Measurements from ENCODE around the gene TENT5A.

The TENT5A gene

DNA sequence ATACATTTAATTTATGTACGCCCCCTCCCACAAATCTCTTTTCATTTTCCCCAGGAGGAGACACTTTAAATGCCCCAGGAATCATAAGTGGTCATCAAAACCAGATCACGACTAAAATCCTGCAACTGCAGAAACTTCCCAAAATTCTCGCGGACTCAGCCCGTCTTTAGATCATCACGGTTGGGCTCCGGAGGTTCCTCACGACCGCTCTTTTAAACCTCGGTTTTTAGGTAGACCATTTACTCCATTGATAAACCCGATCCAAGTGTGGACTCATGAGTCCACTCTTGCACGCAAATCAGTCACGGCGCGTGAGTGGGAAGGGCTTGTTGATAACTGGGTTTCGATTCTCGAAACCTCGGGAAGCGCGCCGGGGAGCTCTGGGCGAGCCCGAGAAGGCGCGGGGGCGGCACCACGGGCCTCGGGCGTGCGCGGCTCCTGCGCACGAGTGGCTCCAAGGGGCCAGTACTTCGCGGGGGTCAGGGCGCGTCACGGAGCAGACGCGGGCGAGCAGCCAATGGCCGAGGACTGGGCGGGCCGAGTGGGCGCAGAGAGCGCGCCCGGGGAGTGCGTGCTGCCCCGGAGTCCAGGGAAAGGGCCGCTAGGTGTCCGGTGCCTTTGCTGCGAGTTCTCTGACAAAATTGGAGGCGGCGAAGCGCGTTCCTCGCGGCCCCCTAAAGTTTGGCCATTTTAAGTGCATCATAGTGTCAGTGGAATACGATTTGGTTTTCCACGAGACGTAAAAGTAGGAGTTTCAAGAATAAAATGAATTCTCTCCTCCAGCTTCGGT lies 635 bp upstream of the TENT5A start (continued):
- TF ChIP-seq ZNF221 (tag by site-specific recombination; IDR thresholded peaks at IDR 0.05; ENCODE audit: borderline replicate concordance), result no peak
- TF ChIP-seq, protein P1, sequence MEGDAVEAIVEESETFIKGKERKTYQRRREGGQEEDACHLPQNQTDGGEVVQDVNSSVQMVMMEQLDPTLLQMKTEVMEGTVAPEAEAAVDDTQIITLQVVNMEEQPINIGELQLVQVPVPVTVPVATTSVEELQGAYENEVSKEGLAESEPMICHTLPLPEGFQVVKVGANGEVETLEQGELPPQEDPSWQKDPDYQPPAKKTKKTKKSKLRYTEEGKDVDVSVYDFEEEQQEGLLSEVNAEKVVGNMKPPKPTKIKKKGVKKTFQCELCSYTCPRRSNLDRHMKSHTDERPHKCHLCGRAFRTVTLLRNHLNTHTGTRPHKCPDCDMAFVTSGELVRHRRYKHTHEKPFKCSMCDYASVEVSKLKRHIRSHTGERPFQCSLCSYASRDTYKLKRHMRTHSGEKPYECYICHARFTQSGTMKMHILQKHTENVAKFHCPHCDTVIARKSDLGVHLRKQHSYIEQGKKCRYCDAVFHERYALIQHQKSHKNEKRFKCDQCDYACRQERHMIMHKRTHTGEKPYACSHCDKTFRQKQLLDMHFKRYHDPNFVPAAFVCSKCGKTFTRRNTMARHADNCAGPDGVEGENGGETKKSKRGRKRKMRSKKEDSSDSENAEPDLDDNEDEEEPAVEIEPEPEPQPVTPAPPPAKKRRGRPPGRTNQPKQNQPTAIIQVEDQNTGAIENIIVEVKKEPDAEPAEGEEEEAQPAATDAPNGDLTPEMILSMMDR (tag by site-specific recombination; IDR thresholded peaks at IDR 0.05), result peak; percentile 67; the same call in 1 of the 2 replicates
- TF ChIP-seq, protein P2, sequence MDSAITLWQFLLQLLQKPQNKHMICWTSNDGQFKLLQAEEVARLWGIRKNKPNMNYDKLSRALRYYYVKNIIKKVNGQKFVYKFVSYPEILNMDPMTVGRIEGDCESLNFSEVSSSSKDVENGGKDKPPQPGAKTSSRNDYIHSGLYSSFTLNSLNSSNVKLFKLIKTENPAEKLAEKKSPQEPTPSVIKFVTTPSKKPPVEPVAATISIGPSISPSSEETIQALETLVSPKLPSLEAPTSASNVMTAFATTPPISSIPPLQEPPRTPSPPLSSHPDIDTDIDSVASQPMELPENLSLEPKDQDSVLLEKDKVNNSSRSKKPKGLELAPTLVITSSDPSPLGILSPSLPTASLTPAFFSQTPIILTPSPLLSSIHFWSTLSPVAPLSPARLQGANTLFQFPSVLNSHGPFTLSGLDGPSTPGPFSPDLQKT (IDR thresholded peaks at IDR 0.05; ENCODE audit: borderline replicate concordance, low read depth, low read length), result no peak
- TF ChIP-seq, protein P3, sequence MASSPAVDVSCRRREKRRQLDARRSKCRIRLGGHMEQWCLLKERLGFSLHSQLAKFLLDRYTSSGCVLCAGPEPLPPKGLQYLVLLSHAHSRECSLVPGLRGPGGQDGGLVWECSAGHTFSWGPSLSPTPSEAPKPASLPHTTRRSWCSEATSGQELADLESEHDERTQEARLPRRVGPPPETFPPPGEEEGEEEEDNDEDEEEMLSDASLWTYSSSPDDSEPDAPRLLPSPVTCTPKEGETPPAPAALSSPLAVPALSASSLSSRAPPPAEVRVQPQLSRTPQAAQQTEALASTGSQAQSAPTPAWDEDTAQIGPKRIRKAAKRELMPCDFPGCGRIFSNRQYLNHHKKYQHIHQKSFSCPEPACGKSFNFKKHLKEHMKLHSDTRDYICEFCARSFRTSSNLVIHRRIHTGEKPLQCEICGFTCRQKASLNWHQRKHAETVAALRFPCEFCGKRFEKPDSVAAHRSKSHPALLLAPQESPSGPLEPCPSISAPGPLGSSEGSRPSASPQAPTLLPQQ (tag by site-specific recombination; IDR thresholded peaks at IDR 0.05), result peak; percentile 64
- no peak for TF ChIP-seq PRDM1 (tag by site-specific recombination; IDR thresholded peaks at IDR 0.05)
- TF ChIP-seq ZBTB21 (tag by site-specific recombination; IDR thresholded peaks at IDR 0.05), result no peak
- no peak for TF ChIP-seq KLF1 (tag by site-specific recombination; IDR thresholded peaks at IDR 0.05)
- TF ChIP-seq ZNF335 (tag by site-specific recombination; conservative IDR thresholded peaks at IDR 0.05), result peak; percentile 75
- no peak for TF ChIP-seq ZNF292 (tag by site-specific recombination; IDR thresholded peaks at IDR 0.05; ENCODE audit: borderline replicate concordance, low read depth)
- TF ChIP-seq, protein P4, sequence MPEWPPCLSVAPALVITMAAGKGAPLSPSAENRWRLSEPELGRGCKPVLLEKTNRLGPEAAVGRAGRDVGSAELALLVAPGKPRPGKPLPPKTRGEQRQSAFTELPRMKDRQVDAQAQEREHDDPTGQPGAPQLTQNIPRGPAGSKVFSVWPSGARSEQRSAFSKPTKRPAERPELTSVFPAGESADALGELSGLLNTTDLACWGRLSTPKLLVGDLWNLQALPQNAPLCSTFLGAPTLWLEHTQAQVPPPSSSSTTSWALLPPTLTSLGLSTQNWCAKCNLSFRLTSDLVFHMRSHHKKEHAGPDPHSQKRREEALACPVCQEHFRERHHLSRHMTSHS (tag by site-specific recombination; IDR thresholded peaks at IDR 0.05), result no peak
- no peak for TF ChIP-seq ZNF747 (tag by site-specific recombination; IDR thresholded peaks at IDR 0.05)
- no peak for TF ChIP-seq ZNF175 (tag by site-specific recombination; IDR thresholded peaks at IDR 0.05)
- no peak for TF ChIP-seq SALL2 (tag by site-specific recombination; IDR thresholded peaks at IDR 0.05; ENCODE audit: borderline replicate concordance)
- TF ChIP-seq GLIS2 (tag by site-specific recombination; IDR thresholded peaks at IDR 0.05), result peak; percentile 95
- TF ChIP-seq ZBTB48 (tag by site-specific recombination; IDR thresholded peaks at IDR 0.05), result peak; percentile 73; the same call in 1 of the 2 replicates
- TF ChIP-seq ZNF660 (tag by site-specific recombination; IDR thresholded peaks at IDR 0.05), result peak; percentile 14; the same call in 1 of the 2 replicates
- TF ChIP-seq ZNF629 (tag by site-specific recombination; IDR thresholded peaks at IDR 0.05), result peak; percentile 41; the same call in 1 of the 2 replicates
- TF ChIP-seq ZNF302 (tag by site-specific recombination; IDR thresholded peaks at IDR 0.05; ENCODE audit: low read depth), result no peak
- TF ChIP-seq MZF1 (tag by site-specific recombination; IDR thresholded peaks at IDR 0.05; ENCODE audit: borderline replicate concordance), result no peak
- no peak for TF ChIP-seq ZNF776 (tag by site-specific recombination; IDR thresholded peaks at IDR 0.05; ENCODE audit: borderline replicate concordance)
- TF ChIP-seq ZNF239 (tag by site-specific recombination; IDR thresholded peaks at IDR 0.05), result no peak
- no peak for TF ChIP-seq HOXA7 (CRISPR knock-in tag; IDR thresholded peaks at IDR 0.05; ENCODE audit: borderline replicate concordance)
- TF ChIP-seq, protein P5, sequence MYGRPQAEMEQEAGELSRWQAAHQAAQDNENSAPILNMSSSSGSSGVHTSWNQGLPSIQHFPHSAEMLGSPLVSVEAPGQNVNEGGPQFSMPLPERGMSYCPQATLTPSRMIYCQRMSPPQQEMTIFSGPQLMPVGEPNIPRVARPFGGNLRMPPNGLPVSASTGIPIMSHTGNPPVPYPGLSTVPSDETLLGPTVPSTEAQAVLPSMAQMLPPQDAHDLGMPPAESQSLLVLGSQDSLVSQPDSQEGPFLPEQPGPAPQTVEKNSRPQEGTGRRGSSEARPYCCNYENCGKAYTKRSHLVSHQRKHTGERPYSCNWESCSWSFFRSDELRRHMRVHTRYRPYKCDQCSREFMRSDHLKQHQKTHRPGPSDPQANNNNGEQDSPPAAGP (tag by site-specific recombination; IDR thresholded peaks at IDR 0.05), result no peak
- no peak for TF ChIP-seq ZNF274 (IDR thresholded peaks at IDR 0.05; ENCODE audit: low read length)
- TF ChIP-seq ZNF274 (tag by site-specific recombination; IDR thresholded peaks at IDR 0.05; ENCODE audit: borderline replicate concordance), result no peak
- no peak for TF ChIP-seq ZNF391 (tag by site-specific recombination; IDR thresholded peaks at IDR 0.05; ENCODE audit: borderline replicate concordance, low read depth)
- TF ChIP-seq ZNF785 (tag by site-specific recombination; IDR thresholded peaks at IDR 0.05), result no peak
- no peak for TF ChIP-seq ZNF549 (tag by site-specific recombination; IDR thresholded peaks at IDR 0.05)
- TF ChIP-seq ZBTB20 (tag by site-specific recombination; IDR thresholded peaks at IDR 0.05), result peak; percentile 72; the same call in 1 of the 2 replicates
- no peak for TF ChIP-seq ZFP69B (tag by site-specific recombination; IDR thresholded peaks at IDR 0.05)
- no peak for TF ChIP-seq ZNF514 (tag by site-specific recombination; IDR thresholded peaks at IDR 0.05)
- TF ChIP-seq ZNF843 (tag by site-specific recombination; IDR thresholded peaks at IDR 0.05), result no peak
- no peak for TF ChIP-seq ZNF184 (tag by site-specific recombination; IDR thresholded peaks at IDR 0.05)
- TF ChIP-seq ZNF266 (tag by site-specific recombination; IDR thresholded peaks at IDR 0.05; ENCODE audit: low read depth), result no peak
- peak; percentile 90 for TF ChIP-seq ZBTB8A (tag by site-specific recombination; IDR thresholded peaks at IDR 0.05)
- TF ChIP-seq ZNF561 (tag by site-specific recombination; IDR thresholded peaks at IDR 0.05; ENCODE audit: borderline replicate concordance), result peak; percentile 69; the same call in 1 of the 2 replicates
